HEK293 (cell line): ENCODE data around the gene RTN1.

ENCODE experiments used
- CTCF ChIA-PET: fragments of 350-600 bp; formaldehyde crosslinking; extraction: SDS; loops from one replicate; lab custom pipeline; 2021; ENCODE audit warnings: antibody characterized with exemption; lab: Yijun Ruan, JAX
- POLR2A ChIA-PET: fragments of 300-600 bp; formaldehyde crosslinking; extraction: SDS; loops from one replicate; lab custom pipeline; 2020; ENCODE audit warnings: antibody characterized with exemption, inconsistent platforms; lab: Yijun Ruan, JAX
- H3K27ac ChIP-seq: fragments of 200-500 bp; sonication (Bioruptor generic); 2 replicates; pipeline ENCODE4 v1.5.1; 2014; ENCODE audit warnings: low read depth, low read length, control low read depth, inconsistent platforms; ENCODE audit errors: extremely low read depth
- H3K36me3 ChIP-seq, 2 experiments: fragments of 200-500 bp in 1 of 2; sonication (Bioruptor generic) in 1 of 2; 1 replicate in 1 of 2; 2 replicates in 1 of 2; pipeline ENCODE4 v1.5.1; 2014 to 2017; ENCODE audit warnings: inconsistent platforms in 2 of 2, low read length in 2 of 2; ENCODE audit not compliant: control insufficient read depth in 2 of 2, insufficient read depth in 1 of 2
- H3K4me1 ChIP-seq: fragments of 200-500 bp; sonication (Bioruptor generic); 2 replicates; pipeline ENCODE4 v1.5.1; 2014; ENCODE audit warnings: mild to moderate bottlenecking, low read length, inconsistent platforms; ENCODE audit not compliant: control insufficient read depth, insufficient read depth
- H3K4me3 ChIP-seq: 2 replicates; pipeline ENCODE4 v1.5.1; 2011; ENCODE audit warnings: low read depth, mild to moderate bottlenecking, control low read depth, low read length, moderate library complexity
- H3K9me3 ChIP-seq: fragments of 200-500 bp; sonication (Bioruptor generic); 2 replicates; pipeline ENCODE4 v1.5.1; 2014; ENCODE audit warnings: low read depth, low read length, inconsistent platforms; ENCODE audit not compliant: control insufficient read depth, insufficient read depth
- EGR2 ChIP-seq: fragments of 450-650 bp; formaldehyde crosslinking; IDR thresholded peaks from 2 replicates; pipeline ENCODE4 v1.5.1; 2016; ENCODE audit warnings: low read depth, missing biosample characterization, missing genetic modification characterization
- GFI1B ChIP-seq: fragments of 450-650 bp; formaldehyde crosslinking; IDR thresholded peaks from 2 replicates; pipeline ENCODE4 v1.5.1; 2016; ENCODE audit warnings: missing biosample characterization, missing genetic modification characterization
- HOXC10 ChIP-seq: sonication (generic); formaldehyde crosslinking; IDR thresholded peaks from 2 replicates; pipeline ENCODE4 v1.8.1; 2023; ENCODE audit warnings: mild to moderate bottlenecking, missing genetic modification reagents
- KLF7 ChIP-seq: fragments of 450-650 bp; formaldehyde crosslinking; IDR thresholded peaks from 2 replicates; pipeline ENCODE4 v1.5.1; 2016; ENCODE audit warnings: missing biosample characterization, missing genetic modification characterization, borderline replicate concordance
- KLF9 ChIP-seq: fragments of 450-650 bp; formaldehyde crosslinking; IDR thresholded peaks from 2 replicates; pipeline ENCODE4 v1.5.1; 2016; ENCODE audit warnings: missing biosample characterization, missing genetic modification characterization, low read depth
- OVOL3 ChIP-seq: fragments of 450-650 bp; formaldehyde crosslinking; IDR thresholded peaks from 2 replicates; pipeline ENCODE4 v1.5.1; 2016; ENCODE audit warnings: missing biosample characterization, missing genetic modification characterization
- PRDM6 ChIP-seq: fragments of 450-650 bp; formaldehyde crosslinking; IDR thresholded peaks from 2 replicates; pipeline ENCODE4 v1.5.1; 2017; ENCODE audit warnings: missing biosample characterization, missing genetic modification characterization
- SALL2 ChIP-seq: fragments of 450-650 bp; formaldehyde crosslinking; IDR thresholded peaks from 2 replicates; pipeline ENCODE4 v1.5.0; 2017; ENCODE audit warnings: missing biosample characterization, mild to moderate bottlenecking, missing genetic modification characterization, borderline replicate concordance
- SCRT1 ChIP-seq: fragments of 450-650 bp; formaldehyde crosslinking; IDR thresholded peaks from 2 replicates; pipeline ENCODE4 v1.5.1; 2016; ENCODE audit warnings: missing biosample characterization, missing genetic modification characterization, borderline replicate concordance
- SP7 ChIP-seq: fragments of 450-650 bp; formaldehyde crosslinking; IDR thresholded peaks from 2 replicates; pipeline ENCODE4 v1.5.1; 2016; ENCODE audit warnings: missing biosample characterization, missing genetic modification characterization
- TCF7L2 ChIP-seq: IDR thresholded peaks from 2 replicates; pipeline ENCODE4 v1.6.1; 2011; ENCODE audit warnings: low read depth, mild to moderate bottlenecking, inconsistent platforms, low read length, moderate library complexity, borderline replicate concordance
- TRIM28 ChIP-seq: IDR thresholded peaks from 2 replicates; pipeline ENCODE4 v1.6.1; 2011; ENCODE audit warnings: low read length, control low read depth, borderline replicate concordance
- ZFP3 ChIP-seq: fragments of 450-650 bp; formaldehyde crosslinking; IDR thresholded peaks from 2 replicates; pipeline ENCODE4 v1.5.1; 2016; ENCODE audit warnings: low read depth, missing biosample characterization, missing genetic modification characterization
- ZNF133 ChIP-seq: fragments of 450-650 bp; formaldehyde crosslinking; IDR thresholded peaks from 2 replicates; pipeline ENCODE4 v1.5.1; 2016; ENCODE audit warnings: missing biosample characterization, missing genetic modification characterization
- ZNF202 ChIP-seq: fragments of 450-650 bp; formaldehyde crosslinking; IDR thresholded peaks from 2 replicates; pipeline ENCODE4 v1.5.1; 2016; ENCODE audit warnings: missing biosample characterization, missing genetic modification characterization, borderline replicate concordance
- ZNF366 ChIP-seq: fragments of 450-650 bp; formaldehyde crosslinking; conservative IDR thresholded peaks from 2 replicates; pipeline ENCODE4 v1.5.1; 2016; ENCODE audit warnings: missing biosample characterization, missing genetic modification characterization
- ZNF394 ChIP-seq: fragments of 450-650 bp; formaldehyde crosslinking; IDR thresholded peaks from 2 replicates; pipeline ENCODE4 v1.5.1; 2016; ENCODE audit warnings: missing biosample characterization, missing genetic modification characterization, mild to moderate bottlenecking, moderate library complexity, borderline replicate concordance
- ZNF404 ChIP-seq: fragments of 450-650 bp; formaldehyde crosslinking; IDR thresholded peaks from 2 replicates; pipeline ENCODE4 v1.5.1; 2017; ENCODE audit warnings: missing biosample characterization, missing genetic modification characterization
- ZNF654 ChIP-seq: fragments of 450-650 bp; formaldehyde crosslinking; IDR thresholded peaks from 2 replicates; pipeline ENCODE4 v1.5.1; 2016; ENCODE audit warnings: low read depth, missing biosample characterization, missing genetic modification characterization
- ZNF660 ChIP-seq: fragments of 450-650 bp; IDR thresholded peaks from 2 replicates; pipeline ENCODE4 v1.5.1; 2018; ENCODE audit warnings: missing biosample characterization, mild to moderate bottlenecking, missing genetic modification characterization
- ZSCAN30 ChIP-seq: fragments of 450-650 bp; IDR thresholded peaks from 2 replicates; pipeline ENCODE4 v1.5.1; 2018; ENCODE audit warnings: missing biosample characterization, mild to moderate bottlenecking, missing genetic modification characterization, moderate library complexity
- TF ChIP-seq, protein P1 (sequence below): fragments of 450-650 bp; formaldehyde crosslinking; IDR thresholded peaks from 2 replicates; pipeline ENCODE4 v1.5.1; 2016; ENCODE audit warnings: missing biosample characterization, missing genetic modification characterization
- TF ChIP-seq, protein P2 (sequence below): fragments of 450-650 bp; formaldehyde crosslinking; IDR thresholded peaks from 2 replicates; pipeline ENCODE4; 2016; ENCODE audit warnings: missing biosample characterization, missing genetic modification characterization
- TF ChIP-seq, protein P3 (sequence below): fragments of 450-650 bp; formaldehyde crosslinking; IDR thresholded peaks from 2 replicates; pipeline ENCODE4 v1.5.1; 2017; ENCODE audit warnings: missing biosample characterization, missing genetic modification characterization
- TF ChIP-seq, protein P4 (sequence below): fragments of 450-650 bp; formaldehyde crosslinking; IDR thresholded peaks from 2 replicates; pipeline ENCODE4 v1.5.1; 2016; ENCODE audit warnings: missing biosample characterization, missing genetic modification characterization

The RTN1 gene

GRCh38 chr14:59900556-59900955 lies 30.0 kb upstream of the RTN1 start (continued):
- no peak for TF ChIP-seq ZNF133 (tag by site-specific recombination)
- no peak for TF ChIP-seq ZNF404 (tag by site-specific recombination)
- TF ChIP-seq SALL2 = no peak
- TF ChIP-seq, protein P1, sequence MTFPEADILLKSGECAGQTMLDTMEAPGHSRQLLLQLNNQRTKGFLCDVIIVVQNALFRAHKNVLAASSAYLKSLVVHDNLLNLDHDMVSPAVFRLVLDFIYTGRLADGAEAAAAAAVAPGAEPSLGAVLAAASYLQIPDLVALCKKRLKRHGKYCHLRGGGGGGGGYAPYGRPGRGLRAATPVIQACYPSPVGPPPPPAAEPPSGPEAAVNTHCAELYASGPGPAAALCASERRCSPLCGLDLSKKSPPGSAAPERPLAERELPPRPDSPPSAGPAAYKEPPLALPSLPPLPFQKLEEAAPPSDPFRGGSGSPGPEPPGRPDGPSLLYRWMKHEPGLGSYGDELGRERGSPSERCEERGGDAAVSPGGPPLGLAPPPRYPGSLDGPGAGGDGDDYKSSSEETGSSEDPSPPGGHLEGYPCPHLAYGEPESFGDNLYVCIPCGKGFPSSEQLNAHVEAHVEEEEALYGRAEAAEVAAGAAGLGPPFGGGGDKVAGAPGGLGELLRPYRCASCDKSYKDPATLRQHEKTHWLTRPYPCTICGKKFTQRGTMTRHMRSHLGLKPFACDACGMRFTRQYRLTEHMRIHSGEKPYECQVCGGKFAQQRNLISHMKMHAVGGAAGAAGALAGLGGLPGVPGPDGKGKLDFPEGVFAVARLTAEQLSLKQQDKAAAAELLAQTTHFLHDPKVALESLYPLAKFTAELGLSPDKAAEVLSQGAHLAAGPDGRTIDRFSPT = no peak
- TF ChIP-seq, protein P2, sequence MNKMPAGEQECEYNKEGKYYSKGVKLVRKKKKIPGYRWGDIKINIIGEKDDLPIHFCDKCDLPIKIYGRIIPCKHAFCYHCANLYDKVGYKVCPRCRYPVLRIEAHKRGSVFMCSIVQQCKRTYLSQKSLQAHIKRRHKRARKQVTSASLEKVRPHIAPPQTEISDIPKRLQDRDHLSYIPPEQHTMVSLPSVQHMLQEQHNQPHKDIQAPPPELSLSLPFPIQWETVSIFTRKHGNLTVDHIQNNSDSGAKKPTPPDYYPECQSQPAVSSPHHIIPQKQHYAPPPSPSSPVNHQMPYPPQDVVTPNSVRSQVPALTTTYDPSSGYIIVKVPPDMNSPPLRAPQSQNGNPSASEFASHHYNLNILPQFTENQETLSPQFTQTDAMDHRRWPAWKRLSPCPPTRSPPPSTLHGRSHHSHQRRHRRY (tag by site-specific recombination) = no peak
- no peak for TF ChIP-seq SCRT1 (tag by site-specific recombination)

DNA sequence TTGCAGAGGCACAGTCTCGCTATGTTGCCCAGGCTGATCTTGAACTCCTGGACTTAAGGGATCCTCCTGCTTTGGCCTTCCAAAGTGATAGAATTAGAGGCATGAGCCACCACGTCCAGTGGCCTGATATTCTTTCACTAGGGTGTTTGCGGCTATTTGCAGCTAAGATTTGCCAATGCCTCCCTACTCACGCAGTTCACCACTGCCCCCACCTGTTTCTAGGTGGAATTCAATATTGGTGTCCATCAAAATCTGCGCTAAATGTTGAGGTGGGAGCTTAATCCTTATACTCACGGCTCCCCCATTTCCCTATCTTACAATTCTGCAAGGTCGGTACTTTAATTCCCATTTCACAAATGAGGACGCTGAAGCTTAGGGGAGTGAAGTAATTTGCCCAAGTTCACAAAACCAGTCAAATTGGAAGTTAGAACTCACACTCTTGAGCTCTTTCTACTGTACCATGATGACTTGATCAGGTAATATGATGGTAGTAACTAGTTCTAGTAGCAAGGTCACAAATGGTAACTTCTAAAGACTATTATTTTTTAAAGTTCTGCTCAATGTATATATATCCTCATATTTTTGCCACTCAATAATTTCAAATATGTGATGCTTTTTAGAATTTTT lies 27.3 kb upstream of the RTN1 start:
- no peak overlapping the region for H3K27ac ChIP-seq
- ChIA-PET POLR2A (interaction anchor here (1.2 kb wide), 1 partner anchor 391 kb away, joined by 4 read pairs; no protein-coding TSS in a partner anchor), CTCF (interaction anchor here (0.6 to 2.8 kb wide), 32 partner anchors 9 to 678 kb away, joined by 3 to 39 read pairs (median 4); partner anchors contain the start of genes CCDC175 and RTN1)
- H3K4me1 ChIP-seq = no peaks in the 10 kb centered on the region
- H3K4me3 ChIP-seq = no peak overlapping the region
- no peaks in the 10 kb centered on the region for H3K9me3 ChIP-seq
- no peak for TF ChIP-seq ZNF394 (tag by site-specific recombination)
- TF ChIP-seq ZNF660 (tag by site-specific recombination) = 0 out of 2 replicates have a peak, but pooled peaks have one; percentile 34
- peak; percentile 68 for TF ChIP-seq ZNF654 (tag by site-specific recombination)
- TF ChIP-seq EGR2 (tag by site-specific recombination) = no peak
- no peak for TF ChIP-seq TCF7L2
- TF ChIP-seq, protein P3, sequence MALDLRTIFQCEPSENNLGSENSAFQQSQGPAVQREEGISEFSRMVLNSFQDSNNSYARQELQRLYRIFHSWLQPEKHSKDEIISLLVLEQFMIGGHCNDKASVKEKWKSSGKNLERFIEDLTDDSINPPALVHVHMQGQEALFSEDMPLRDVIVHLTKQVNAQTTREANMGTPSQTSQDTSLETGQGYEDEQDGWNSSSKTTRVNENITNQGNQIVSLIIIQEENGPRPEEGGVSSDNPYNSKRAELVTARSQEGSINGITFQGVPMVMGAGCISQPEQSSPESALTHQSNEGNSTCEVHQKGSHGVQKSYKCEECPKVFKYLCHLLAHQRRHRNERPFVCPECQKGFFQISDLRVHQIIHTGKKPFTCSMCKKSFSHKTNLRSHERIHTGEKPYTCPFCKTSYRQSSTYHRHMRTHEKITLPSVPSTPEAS = no peak
- no peak for TF ChIP-seq KLF9 (tag by site-specific recombination)
- TF ChIP-seq TRIM28 = no peak
- no peaks in the 10 kb centered on the region for H3K36me3 ChIP-seq

DNA sequence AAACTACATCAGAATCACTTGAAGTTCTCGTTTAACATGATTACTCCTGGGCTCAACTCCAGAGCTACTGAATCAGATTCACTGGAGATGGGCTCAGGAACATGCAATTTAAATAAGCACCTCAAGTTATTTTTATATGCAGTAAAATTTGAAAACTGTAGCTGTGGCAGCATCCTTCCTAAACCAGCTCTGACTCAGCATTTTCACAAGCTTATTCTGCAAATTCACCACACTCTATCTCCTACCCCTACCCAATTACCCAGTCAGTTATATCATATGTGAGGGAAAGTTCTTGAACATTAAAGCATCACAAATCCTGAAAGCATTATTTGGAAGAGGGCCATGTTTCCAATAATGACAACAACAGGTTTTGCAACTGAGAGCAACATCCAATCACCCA lies 25.1 kb upstream of the RTN1 start:
- Histone ChIP-seq H3K9me3 (no peaks in the 10 kb centered on the region), H3K4me1 (no peaks in the 10 kb centered on the region), H3K36me3 (no peaks in the 10 kb centered on the region), H3K4me3 (no peak overlapping the region), H3K27ac (no peak overlapping the region)
- CTCF ChIA-PET = interaction anchor here (0.7 to 2.5 kb wide), 3 partner anchors 263 to 388 kb away, joined by 3 to 39 read pairs (median 4); no protein-coding TSS in a partner anchor
- POLR2A ChIA-PET = no interaction called here
- TF ChIP-seq ZFP3 (tag by site-specific recombination) (no peak), HOXC10 (CRISPR knock-in tag) (no peak), GFI1B (tag by site-specific recombination) (no peak), ZSCAN30 (no peak), SP7 (no peak), ZNF202 (tag by site-specific recombination) (no peak), PRDM6 (no peak), OVOL3 (tag by site-specific recombination) (no peak), ZNF366 (tag by site-specific recombination) (no peak), KLF7 (no peak)
- TF ChIP-seq, protein P4, sequence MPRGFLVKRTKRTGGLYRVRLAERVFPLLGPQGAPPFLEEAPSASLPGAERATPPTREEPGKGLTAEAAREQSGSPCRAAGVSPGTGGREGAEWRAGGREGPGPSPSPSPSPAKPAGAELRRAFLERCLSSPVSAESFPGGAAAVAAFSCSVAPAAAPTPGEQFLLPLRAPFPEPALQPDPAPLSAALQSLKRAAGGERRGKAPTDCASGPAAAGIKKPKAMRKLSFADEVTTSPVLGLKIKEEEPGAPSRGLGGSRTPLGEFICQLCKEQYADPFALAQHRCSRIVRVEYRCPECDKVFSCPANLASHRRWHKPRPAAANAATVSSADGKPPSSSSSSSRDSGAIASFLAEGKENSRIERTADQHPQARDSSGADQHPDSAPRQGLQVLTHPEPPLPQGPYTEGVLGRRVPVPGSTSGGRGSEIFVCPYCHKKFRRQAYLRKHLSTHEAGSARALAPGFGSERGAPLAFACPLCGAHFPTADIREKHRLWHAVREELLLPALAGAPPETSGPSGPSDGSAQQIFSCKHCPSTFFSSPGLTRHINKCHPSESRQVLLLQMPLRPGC = no peak
